ENCODE results near the gene MLEC. TPM values are rescaled to one million over a fixed set of nuclear protein-coding genes. Genes with fewer than 3 reads are reported as not detected.

The MLEC gene
- total RNA-seq, 2 experiments from 2014 or later: 69.7 to 101 TPM

DNA sequence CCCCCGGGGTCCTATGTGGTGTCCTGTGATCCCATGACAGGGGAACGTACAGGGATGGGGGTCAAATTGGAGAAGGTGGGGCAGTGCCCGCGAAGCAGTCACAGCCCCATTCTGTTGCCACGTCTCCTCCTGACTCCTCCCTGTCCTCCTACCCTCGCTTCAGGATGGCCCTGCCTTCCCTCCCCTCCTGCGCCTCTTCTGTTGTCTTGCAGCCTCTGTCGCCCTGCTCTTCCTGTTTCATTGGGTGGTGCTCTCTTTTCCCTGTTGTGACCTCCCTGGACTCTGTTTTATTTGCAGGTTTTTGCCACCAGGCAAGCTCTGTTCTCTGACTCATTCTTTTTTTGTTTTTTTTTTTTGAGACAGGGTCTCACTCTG is 27.8 kb upstream of the MLEC start:
- Histone ChIP-seq H3K4me1 (ENCODE audit: insufficient read depth, low read length, poor library complexity, severe bottlenecking) (peaks cover 24% of the 10 kb centered on the region), H3K9me2 (ENCODE audit: insufficient read depth, low read length) (no peaks in the 10 kb centered on the region), H3K27ac (ENCODE audit: low read depth, low read length, poor library complexity, severe bottlenecking) (no peak overlapping the region), H3K4me2 (ENCODE audit: low read length) (no peak overlapping the region), H3K4me3 (ENCODE audit: low read depth, low read length, poor library complexity, severe bottlenecking) (no peak overlapping the region), H4K20me1 (ENCODE audit: insufficient read depth, low read length) (no peaks in the 10 kb centered on the region), H3K9me3 (ENCODE audit: low read length) (no peaks in the 10 kb centered on the region), H3K36me3 (ENCODE audit: insufficient read depth, low read length) (no peaks in the 10 kb centered on the region), H2AFZ (ENCODE audit: low read length) (no peak overlapping the region), H3K79me2 (ENCODE audit: insufficient read depth, low read depth, low read length) (no peaks in the 10 kb centered on the region)
- CTCF ChIA-PET (ENCODE audit: unreplicated experiment): interaction anchor here (1.1 kb wide), 1 partner anchor 10 kb away, joined by 5 read pairs; no protein-coding TSS in a partner anchor
- TF ChIP-seq EZH2phosphoT487 (IDR thresholded peaks at IDR 0.05; ENCODE audit: borderline replicate concordance, low read depth, low read length): no peak
- TF ChIP-seq CTCF (conservative IDR thresholded peaks at IDR 0.05; ENCODE audit: low read length): no peak
- no peak for DNase-seq (ENCODE audit: low spot score)
- no TSS peak for BruUV-seq (replicated peaks)
- intact Hi-C loops (cut with micrococcal nuclease; ENCODE audit: unreplicated experiment): no loop called here
- POLR2A ChIA-PET: interaction anchor here (0.7 to 1.2 kb wide), 3 partner anchors 9 to 17 kb away, joined by 3 to 4 read pairs (median 3); no protein-coding TSS in a partner anchor

- Histone ChIP-seq H3K9me2 (ENCODE audit: insufficient read depth, low read length) (no peaks in the 10 kb centered on the region), H3K9me3 (ENCODE audit: low read length) (no peaks in the 10 kb centered on the region), H3K27ac (ENCODE audit: low read depth, low read length, poor library complexity, severe bottlenecking) (no peak overlapping the region), H4K20me1 (ENCODE audit: insufficient read depth, low read length) (no peaks in the 10 kb centered on the region), H3K4me2 (ENCODE audit: low read length) (no peak overlapping the region), H3K36me3 (ENCODE audit: insufficient read depth, low read length) (no peaks in the 10 kb centered on the region), H3K79me2 (ENCODE audit: insufficient read depth, low read depth, low read length) (no peaks in the 10 kb centered on the region), H3K4me3 (ENCODE audit: low read depth, low read length, poor library complexity, severe bottlenecking) (no peak overlapping the region), H2AFZ (ENCODE audit: low read length) (no peak overlapping the region), H3K4me1 (ENCODE audit: insufficient read depth, low read length, poor library complexity, severe bottlenecking) (peaks cover 38% of the 10 kb centered on the region)
- BruUV-seq (replicated peaks): no TSS peak
- DNase-seq (ENCODE audit: low spot score): no peak
- ChIA-PET CTCF (ENCODE audit: unreplicated experiment) (no interaction called here), POLR2A (interaction anchor here (0.6 to 1.1 kb wide), 2 partner anchors 12 to 1208 kb away, joined by 3 to 5 read pairs; no protein-coding TSS in a partner anchor)
- no peak for TF ChIP-seq EZH2phosphoT487 (IDR thresholded peaks at IDR 0.05; ENCODE audit: borderline replicate concordance, low read depth, low read length)
- TF ChIP-seq CTCF (conservative IDR thresholded peaks at IDR 0.05; ENCODE audit: low read length): no peak
- intact Hi-C loops (cut with micrococcal nuclease; ENCODE audit: unreplicated experiment): no loop called here
These were observed 25.5 kb upstream of the MLEC start for GRCh38 chr12:120661432-120661831.

DNA sequence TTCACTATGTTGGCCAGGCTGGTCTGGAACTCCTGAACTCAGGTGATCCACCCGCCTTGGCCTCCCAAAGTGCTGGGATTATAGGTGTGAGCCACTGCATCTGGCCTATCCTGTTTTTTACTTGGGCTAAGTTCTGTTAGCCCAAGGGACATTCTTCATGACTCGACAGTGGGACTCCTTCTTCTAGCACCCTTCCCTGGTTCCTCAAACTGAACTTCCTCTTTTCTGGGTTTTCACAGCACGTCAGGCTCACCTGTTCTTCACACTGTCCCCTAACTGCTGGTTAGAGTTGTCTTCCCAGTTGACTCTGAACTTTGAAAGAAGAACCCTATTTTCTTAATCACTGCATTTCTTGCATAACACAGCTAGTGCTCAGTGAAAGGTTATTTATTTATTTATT is 24.1 kb upstream of the MLEC start:
- Histone ChIP-seq H4K20me1 (ENCODE audit: insufficient read depth, low read length) (no peaks in the 10 kb centered on the region), H3K9me3 (ENCODE audit: low read length) (no peaks in the 10 kb centered on the region), H3K9me2 (ENCODE audit: insufficient read depth, low read length) (no peaks in the 10 kb centered on the region), H3K4me2 (ENCODE audit: low read length) (peak overlapping the region; percentile 47; the same call in 1 of the 2 replicates), H3K27ac (ENCODE audit: low read depth, low read length, poor library complexity, severe bottlenecking) (peak overlapping the region; percentile 59), H3K79me2 (ENCODE audit: insufficient read depth, low read depth, low read length) (no peaks in the 10 kb centered on the region), H3K4me3 (ENCODE audit: low read depth, low read length, poor library complexity, severe bottlenecking) (no peak overlapping the region), H2AFZ (ENCODE audit: low read length) (no peak overlapping the region), H3K36me3 (ENCODE audit: insufficient read depth, low read length) (no peaks in the 10 kb centered on the region), H3K4me1 (ENCODE audit: insufficient read depth, low read length, poor library complexity, severe bottlenecking) (peaks cover 52% of the 10 kb centered on the region)
- DNase-seq (ENCODE audit: low spot score): peak; percentile 91
- ChIA-PET POLR2A (interaction anchor here (0.6 to 2.2 kb wide), 3 partner anchors 11 to 493 kb away, joined by 3 to 8 read pairs (median 4); no protein-coding TSS in a partner anchor), CTCF (ENCODE audit: unreplicated experiment) (no interaction called here)
- TF ChIP-seq EZH2phosphoT487 (IDR thresholded peaks at IDR 0.05; ENCODE audit: borderline replicate concordance, low read depth, low read length) (no peak), CTCF (conservative IDR thresholded peaks at IDR 0.05; ENCODE audit: low read length) (no peak)
- intact Hi-C loops (cut with micrococcal nuclease; ENCODE audit: unreplicated experiment): no loop called here
- BruUV-seq (replicated peaks): no TSS peak
